COR-L47 (cell line): ENCODE data around the gene OR10X1.

Source experiments
- DNase-seq: peaks from one replicate; lab custom pipeline; 2025; lab: John Stamatoyannopoulos, UW

OR10X1 gene

DNA sequence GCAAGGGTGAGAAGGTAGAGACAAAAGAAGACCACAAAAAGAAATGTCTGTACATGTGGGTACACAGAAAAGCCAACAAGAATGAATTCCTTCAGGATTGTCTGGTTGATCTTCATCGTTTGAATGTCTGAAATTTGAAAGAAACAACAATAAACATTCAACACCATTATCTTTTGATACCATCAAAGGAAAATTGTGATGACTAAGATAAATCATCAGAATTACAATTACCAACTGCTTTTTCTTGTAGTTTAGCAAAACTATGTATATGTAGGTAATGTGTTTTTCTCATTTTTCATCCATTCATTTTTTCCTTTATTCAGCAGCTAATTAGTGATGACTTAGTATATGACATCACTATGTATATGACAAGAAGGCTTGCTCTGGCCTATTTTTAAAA, at the start of gene OR10X1:
Gene OR10X1 (minus strand): TSS at position 167 of the 400 bp plus-strand sequence. CDS start 0 bp downstream, at position 167.
- no peak for DNase-seq

- DNase-seq = no peak
These were observed 34.1 kb upstream of the OR10X1 start for GRCh38 chr1:158613764-158614163.

GRCh38 chr1:158611916-158612315, 32.2 kb upstream of the OR10X1 start:
- DNase-seq = no peak

- DNase-seq = no peak
These were observed 27.6 kb upstream of the OR10X1 start for GRCh38 chr1:158607296-158607695.

DNA sequence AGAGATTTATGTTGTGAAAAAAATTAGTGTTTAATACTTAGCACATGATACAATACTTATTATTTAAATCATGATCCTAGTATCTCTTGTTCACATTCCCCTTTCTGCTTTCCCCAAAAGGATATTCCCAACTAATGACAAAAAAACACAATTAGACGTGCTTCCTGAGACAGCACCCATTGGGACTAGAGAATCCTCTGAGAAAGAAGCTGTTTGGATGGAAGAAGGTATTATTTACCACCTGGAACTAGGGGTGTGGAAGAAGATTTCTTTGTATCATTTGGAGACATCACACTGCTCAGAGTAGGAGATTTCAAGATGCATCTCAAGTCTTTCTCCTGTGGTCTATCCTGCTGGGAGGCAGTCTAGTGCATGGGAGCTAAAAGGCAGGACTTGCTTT, 25.3 kb upstream of the OR10X1 start, which contains the start of gene OR10Z1:
Gene OR10Z1 (plus strand): TSS at position 301 of the 400 bp plus-strand sequence. CDS start 1,171 bp downstream, outside the sequence.
- no peak for DNase-seq

DNA sequence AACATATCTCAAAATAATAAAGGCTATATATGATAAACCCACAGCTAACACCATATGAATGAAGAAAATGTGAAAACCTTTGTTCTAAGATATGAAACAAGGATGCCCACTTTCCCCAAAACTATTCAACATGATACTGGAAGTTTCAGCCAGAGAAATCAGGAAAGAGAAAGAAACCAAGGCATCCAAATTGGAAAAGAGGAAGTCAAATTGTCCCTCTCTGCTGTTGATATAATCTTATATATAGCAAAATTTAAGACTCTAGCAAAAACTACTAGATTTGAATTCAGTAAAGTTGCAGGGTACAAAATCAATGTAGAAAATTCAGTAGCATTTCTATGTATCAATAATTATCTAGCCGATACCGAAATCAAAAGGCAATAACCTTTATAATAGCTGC, 21.0 kb upstream of the OR10X1 start:
- DNase-seq = no peak

- DNase-seq = no peak
These were observed 7.2 kb upstream of the OR10X1 start for GRCh38 chr1:158586942-158587341.

DNA sequence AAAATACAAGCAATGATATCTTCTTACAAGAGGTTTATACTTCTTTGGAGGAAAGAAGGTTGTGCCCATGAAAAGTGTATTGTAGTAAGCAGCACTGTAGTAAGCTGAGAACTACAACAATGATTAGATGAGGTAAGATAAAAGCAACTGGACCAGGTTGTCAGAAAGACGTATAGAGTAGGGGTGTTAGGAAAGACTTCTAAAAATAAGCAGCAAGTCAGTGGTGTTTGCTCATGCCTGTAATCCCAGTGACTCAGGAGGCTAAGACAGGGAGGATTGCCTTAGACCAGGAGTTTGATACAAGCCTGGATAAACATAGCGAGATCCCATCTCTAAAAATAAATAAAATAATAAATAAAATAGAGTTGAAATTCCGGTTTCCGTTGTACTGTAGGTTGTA, 4.3 kb upstream of the OR10X1 start:
- DNase-seq = no peak

DNA sequence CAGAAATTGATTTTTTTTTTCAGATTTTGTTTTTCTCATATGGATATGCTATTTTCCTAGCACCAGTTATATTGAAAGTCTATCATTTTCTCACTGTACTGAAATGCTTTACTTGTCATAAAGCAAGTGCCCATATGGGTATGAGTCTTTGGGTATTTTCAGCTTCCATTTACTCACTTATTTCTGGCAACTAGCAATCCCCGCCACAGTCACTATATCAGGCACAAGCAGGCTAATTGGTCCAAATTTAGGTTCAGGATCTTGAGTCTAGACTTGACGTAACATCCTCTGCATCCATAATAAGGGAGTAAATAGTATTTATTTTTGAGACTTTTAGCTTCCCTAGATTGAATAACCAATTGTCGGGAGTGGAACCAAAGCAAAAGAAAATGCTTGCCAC, 2.1 kb downstream of the OR10X1 start:
- no peak for DNase-seq

DNA sequence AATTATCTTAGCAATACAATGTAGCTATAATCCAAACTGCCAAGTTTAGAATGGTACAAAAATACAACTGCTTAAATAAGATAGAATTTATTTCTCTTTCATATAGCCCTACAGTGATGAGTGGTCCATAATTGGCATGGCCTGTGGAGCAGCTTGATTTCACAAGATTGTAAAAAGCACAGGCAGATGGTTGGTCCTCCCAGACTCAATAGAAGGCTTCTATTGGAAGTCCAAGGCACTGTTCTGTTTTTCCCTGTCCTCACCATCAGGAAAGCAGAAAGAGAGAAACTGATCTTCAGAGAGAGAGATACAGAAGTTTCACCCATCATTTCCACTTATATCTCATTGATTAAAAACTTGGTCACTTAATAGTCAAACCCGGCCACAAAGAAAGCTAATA, 7.5 kb downstream of the OR10X1 start:
- no peak for DNase-seq

- DNase-seq = no peak
These were observed 9.2 kb downstream of the OR10X1 start, which contains the start of gene OR6P1 for GRCh38 chr1:158570480-158570879. TSS of gene OR6P1 (minus strand) at chr1:158570580. CDS start at chr1:158563604, 6,976 bp downstream.

DNA sequence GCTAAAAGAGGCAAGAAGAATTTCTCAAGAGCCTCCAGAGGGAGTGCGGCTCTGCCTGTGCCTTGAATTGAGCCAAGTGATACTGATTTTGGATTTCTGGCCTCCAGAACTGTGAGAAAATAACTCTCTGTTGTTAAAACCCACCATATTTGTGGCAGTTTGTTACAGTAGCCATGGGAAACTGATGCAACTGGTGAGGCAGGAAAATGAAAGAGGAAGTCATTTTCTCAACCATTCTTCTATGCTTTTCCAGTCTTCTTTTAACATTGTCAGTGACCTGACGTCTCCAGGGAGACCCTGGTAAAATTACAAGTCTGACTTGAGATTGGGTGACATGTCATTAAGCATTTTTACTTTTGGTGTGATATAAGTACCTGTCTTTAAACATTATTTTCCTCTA, 15.1 kb downstream of the OR10X1 start:
- no peak for DNase-seq

GRCh38 chr1:158563853-158564252, 15.8 kb downstream of the OR10X1 start:
- DNase-seq = no peak

DNA sequence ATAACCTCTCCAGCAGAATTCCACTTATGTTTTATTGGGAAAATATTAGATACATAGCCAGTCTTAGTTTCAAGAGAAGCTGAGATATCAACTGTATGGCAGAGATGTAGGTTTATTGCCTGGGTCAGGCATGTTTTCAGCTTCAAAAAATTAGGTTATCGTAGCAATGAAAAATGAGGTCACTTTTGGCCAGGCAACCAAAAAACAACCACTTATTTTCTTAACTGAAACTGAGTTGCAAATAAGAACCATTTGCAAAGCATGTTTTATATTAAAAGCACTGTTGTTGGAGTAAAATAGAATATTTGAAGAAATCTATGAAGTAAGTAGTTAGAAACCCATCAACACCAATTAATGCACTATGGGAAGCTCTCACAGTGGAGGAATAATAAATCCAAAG, 20.0 kb downstream of the OR10X1 start:
- DNase-seq = no peak

DNA sequence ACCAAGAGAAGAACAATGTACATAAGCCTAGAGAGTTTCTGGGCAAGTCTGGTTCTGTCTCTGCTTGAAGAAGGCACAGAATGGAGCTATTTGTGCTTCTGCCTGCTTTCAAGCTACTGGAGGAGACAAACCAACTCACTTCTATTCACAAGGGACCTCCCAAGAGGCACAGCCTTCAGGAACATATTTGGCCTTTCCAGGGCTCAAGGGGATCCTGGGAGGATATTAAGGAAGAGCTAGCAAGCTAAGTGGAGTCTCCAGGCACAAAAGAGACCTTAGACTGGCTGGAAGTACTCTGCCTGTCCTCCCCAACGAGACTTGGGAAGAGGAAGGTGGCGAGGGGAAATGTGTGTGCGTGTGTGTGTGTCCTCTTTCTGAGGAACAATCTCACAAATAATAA, 25.3 kb downstream of the OR10X1 start, which contains the start of gene OR6Y1:
Gene OR6Y1 (minus strand): TSS at position 54 of the 400 bp plus-strand sequence. CDS start 6,300 bp downstream, outside the sequence.
- DNase-seq = no peak

DNA sequence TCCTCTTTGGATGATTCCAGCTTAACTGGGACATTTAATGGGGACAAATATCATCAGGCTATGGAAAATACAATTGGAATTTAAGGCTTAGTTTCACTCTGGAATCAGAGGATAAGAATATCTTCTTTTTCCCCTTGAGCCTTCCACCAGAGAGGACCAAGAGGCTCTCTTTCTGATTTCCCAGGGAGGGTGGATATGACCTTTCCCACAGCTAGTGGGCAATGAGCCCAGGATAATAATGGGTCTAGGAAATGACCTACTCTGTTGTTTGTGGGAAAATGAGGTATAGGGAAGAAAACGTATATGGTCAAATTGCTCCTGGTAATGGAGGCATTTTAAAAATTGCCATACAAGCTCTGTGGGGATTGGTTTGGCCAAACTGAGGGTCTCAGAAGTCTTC, 27.4 kb downstream of the OR10X1 start:
- no peak for DNase-seq

- DNase-seq = no peak
These were observed 32.2 kb downstream of the OR10X1 start for GRCh38 chr1:158547533-158547932.

- DNase-seq = no peak
These were observed 42.1 kb downstream of the OR10X1 start for GRCh38 chr1:158537609-158538008.

- DNase-seq = no peak
These were observed 45.2 kb downstream of the OR10X1 start for GRCh38 chr1:158534496-158534895.
